Endothelial cell of umbilical vein (primary cell): ENCODE data around the gene DOCK1.

Experiments used
- CTCF ChIP-seq, 2 donors: IDR thresholded peaks; 1 replicate in 1 of 2; 2 replicates in 1 of 2; pipeline ENCODE4 v1.5.1; 2011; ENCODE audit warnings: low read length in 2 of 2, mild to moderate bottlenecking in 2 of 2, moderate library complexity in 2 of 2, control low read depth in 1 of 2, inconsistent platforms in 1 of 2, low read depth in 1 of 2; ENCODE audit not compliant: insufficient read depth in 1 of 2; ENCODE audit errors: extremely low read depth in 1 of 2
- MYC ChIP-seq: IDR thresholded peaks from one replicate; pipeline ENCODE4 v1.6.1; 2011; ENCODE audit warnings: mild to moderate bottlenecking, low read depth, low read length
- POLR2A ChIP-seq: IDR thresholded peaks from 2 replicates; pipeline ENCODE4 v1.6.1; 2012; ENCODE audit warnings: low read depth, mild to moderate bottlenecking, control low read depth, low read length
- POLR2AphosphoS5 ChIP-seq: IDR thresholded peaks from 2 replicates; pipeline ENCODE4 v1.6.1; 2012; ENCODE audit warnings: low read depth, mild to moderate bottlenecking, control low read depth, low read length, moderate library complexity; ENCODE audit not compliant: insufficient read depth

GRCh38 chr10:127414024-127414423 is 508.8 kb downstream of the DOCK1 start:
- TF ChIP-seq POLR2A (no peak), CTCF (IDR thresholded peaks at IDR 0.05; ENCODE audit: extremely low read depth in 1 of 2, insufficient read depth in 1 of 2, low read depth in 1 of 2, low read length in 2 of 2) (no peak), POLR2AphosphoS5 (no peak), MYC (no peak)
